GM08714 (cell line): Measurements from ENCODE around the gene CCNH.

Source experiments
- H3K4me3 ChIP-seq: fragments of 200-500 bp; sonication (Bioruptor generic); 2 replicates; pipeline ENCODE4 v1.5.1; 2014; ENCODE audit warnings: mild to moderate bottlenecking, low read length, inconsistent platforms
- ZNF274 ChIP-seq: IDR thresholded peaks from 2 replicates; pipeline ENCODE4 v1.6.1; 2012; ENCODE audit warnings: mild to moderate bottlenecking, low read depth, low read length

The CCNH gene

DNA sequence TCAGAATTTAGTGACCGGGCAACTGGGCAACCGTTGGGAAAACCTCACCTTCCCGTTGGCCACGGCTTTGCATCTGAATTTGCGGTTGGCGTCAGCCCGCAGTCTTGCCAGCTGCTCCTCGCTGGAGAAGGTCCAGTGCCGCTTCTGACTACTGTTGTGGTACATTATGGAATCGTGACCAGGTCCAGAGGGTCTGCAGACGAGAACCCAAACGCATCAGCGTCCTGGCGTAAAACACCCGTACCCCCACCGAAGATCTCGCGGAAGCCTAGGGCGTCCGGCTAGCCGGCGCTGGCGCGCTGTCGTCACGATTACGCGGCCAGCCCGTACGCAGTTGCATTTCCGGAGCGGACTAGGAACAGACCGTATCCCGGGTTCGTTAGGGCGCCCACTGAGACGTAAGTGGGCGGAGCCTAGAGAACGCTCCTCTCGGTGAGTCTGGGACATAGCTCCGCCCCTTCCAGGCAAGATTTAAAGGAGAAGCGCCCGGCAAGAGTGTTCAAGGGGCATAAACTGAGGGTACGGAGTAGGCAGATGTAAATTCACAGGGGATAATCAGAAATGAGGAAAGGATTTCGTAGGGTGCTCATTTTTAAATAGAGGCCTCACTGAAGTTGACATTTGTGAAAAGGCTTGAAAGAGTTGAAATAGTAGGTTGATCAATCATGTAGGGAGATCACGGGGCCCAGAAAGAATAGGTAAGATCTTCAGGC is at the start of gene CCNH:
TSS of gene CCNH (minus strand) at position 301 of the 713 bp plus-strand sequence. CDS start at position 165, 136 bp downstream.
- H3K4me3 ChIP-seq: peak within 1 kb of the TSS; percentile 91
- TF ChIP-seq ZNF274: no peak

DNA sequence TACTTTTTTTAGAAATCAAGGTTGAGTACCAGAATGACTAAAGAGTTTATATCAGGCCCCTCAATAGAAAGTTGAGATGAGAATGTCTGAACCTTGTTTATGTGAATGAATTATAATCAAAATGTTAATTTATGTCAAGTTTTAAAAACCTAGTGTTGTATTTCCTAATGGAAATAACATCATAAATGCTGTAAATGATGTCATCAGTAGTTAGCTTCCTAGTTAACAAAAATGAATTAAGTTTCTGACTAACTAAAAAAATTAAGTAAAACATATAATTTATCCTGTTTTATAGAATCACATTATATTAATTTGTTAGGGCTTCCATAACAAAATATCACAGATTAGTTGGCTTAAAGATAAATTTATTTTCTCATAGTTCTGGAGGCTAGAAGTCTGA is 45.0 kb upstream of the CCNH start:
- H3K4me3 ChIP-seq: no peak overlapping the region
- TF ChIP-seq ZNF274: no peak

- no peak for TF ChIP-seq ZNF274
- no peak overlapping the region for H3K4me3 ChIP-seq
These were observed 41.1 kb upstream of the CCNH start for GRCh38 chr5:87453801-87454200.

- no peak for TF ChIP-seq ZNF274
These were observed 40.1 kb upstream of the CCNH start for GRCh38 chr5:87452837-87453236.

DNA sequence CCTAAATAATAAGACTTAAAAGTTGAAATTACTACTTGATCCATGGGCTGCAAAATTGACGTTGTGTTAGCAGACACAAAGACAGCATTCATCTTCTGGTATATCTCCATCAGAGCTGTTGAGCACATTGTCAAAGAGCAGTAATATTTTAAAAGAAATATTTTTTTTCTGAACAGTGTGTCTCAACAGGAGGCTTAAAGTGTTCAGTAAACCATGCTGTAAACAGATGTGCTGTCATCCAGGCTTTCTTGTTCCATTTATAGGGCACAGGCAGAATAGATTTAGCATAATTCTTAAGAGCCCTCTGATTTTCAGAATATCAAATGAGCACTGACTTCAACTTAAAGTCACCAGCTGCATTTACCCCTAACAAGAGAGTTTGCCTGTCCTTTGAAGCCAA is 29.7 kb upstream of the CCNH start:
- H3K4me3 ChIP-seq: no peak overlapping the region
- no peak for TF ChIP-seq ZNF274

More at GRCh38 chr5:87452837-87453236, 40.1 kb upstream of the CCNH start:
- H3K4me3 ChIP-seq: no peak overlapping the region

DNA sequence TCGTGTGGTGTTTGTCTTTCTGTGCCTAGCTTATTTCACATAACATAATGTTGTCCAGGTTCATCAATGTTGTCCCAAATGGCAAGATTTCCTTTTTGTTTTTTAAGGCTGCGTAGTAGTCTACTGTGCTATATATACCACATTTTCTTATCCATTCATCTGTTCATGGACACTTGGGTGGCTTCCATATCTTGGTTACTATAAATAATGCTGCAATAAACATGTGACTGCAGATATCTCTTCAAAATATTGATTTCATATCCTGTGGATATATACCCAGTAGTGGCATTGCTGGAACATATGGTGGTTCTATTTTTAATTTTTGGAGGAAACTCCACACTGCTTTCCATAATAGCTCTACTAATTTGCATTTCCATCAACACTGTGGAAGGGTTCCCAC is 25.5 kb upstream of the CCNH start:
- no peak overlapping the region for H3K4me3 ChIP-seq
- TF ChIP-seq ZNF274: no peak

- TF ChIP-seq ZNF274: no peak
- H3K4me3 ChIP-seq: no peak overlapping the region
These were observed 25.0 kb upstream of the CCNH start for GRCh38 chr5:87437724-87438123.

DNA sequence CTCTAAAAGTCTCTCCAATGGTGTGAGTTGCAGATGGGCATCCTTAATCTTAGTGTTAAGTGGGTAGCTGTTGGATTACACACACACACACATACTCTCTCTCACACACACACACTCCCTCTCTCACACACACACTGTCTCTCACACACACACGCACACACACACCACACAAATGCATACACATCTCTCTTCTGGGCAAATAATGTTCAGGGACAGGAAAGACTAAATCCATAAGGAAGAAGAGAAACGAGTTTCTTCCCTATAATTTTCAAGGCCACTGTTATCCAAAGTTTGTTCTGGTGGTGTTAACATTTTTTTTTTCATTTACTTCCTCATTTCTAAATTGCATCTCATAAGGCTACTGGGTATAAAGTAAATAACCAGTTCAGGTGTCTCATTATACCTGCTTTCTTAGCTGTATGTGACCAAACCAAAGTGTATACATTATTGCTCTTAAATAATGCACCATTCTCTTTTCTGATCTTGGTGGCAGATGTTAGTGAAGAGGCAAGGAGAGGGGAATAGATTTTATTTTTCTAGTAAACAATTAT is 22.5 kb upstream of the CCNH start:
- no peak for TF ChIP-seq ZNF274
- H3K4me3 ChIP-seq: no peak overlapping the region

DNA sequence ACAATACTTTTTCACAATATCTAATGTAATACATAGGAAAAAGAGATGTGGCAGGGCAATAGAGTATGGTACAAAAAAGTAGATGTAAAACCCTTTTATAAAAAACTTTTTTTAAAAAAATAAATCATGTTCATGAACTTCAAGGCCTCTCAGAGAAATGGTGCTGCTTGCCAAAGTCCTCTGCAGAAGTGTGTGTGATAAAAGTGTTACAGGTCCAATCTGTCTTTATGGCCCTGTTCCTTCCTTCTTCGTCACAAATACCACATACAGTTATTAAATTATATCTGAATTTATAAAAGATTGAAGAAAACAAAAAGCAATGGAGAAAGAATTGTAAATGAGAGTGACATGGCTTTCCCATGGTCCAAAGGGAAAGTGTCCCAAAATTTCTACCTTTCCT is 21.7 kb upstream of the CCNH start:
- no peak for TF ChIP-seq ZNF274
- no peak overlapping the region for H3K4me3 ChIP-seq

DNA sequence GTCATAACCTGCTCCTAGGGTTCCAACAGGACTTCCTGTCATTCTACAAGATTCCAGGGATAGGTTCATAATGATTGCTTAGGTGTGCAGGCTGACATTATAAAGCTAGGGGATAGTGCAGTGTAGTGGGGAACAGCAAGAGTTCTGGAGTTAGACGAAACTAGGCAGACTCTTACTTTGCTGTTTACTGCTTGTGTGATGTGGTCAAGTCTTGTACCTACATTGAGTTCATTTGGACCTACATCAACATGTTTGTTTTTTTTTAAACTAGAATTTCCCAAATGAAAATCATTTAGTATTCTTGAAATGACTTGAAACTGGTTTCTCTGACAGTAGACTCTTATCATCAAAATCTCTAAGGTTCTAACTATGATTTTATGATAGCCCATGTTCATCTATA is 21.2 kb upstream of the CCNH start:
- TF ChIP-seq ZNF274: no peak

GRCh38 chr5:87432460-87432859 is 19.7 kb upstream of the CCNH start:
- no peak for TF ChIP-seq ZNF274
- H3K4me3 ChIP-seq: no peak overlapping the region

More for the DNA sequence above, 21.2 kb upstream of the CCNH start:
- H3K4me3 ChIP-seq: no peak overlapping the region

DNA sequence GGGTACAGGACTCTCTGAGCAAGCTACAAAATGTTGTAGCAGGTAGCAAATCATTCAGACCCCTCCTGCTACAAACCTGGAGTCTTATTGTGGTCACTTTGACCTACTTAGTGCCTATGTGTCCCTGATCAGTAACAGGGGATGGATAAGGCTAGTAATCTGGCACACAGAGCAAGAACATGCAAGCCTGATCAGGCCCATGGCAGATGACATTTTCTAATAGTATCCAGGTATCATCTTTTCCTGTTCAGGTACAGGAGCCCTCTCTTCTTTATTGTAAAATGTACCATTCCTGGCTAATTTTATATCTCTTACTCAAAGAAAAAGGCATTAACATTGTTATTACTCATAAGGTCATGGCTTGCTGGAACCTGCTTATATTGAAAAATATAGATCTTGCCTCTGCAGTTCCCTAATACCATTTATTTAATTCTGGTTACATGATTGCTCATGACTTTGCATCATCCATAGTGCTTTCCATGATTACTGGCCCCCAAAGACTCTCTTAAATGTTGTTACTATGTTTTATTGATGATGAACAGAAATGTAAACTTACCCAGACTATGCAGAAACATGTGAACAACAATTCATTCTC is 18.2 kb upstream of the CCNH start:
- no peak for TF ChIP-seq ZNF274
- H3K4me3 ChIP-seq: no peak overlapping the region

- no peak for TF ChIP-seq ZNF274
- H3K4me3 ChIP-seq: no peak overlapping the region
These were observed 11.0 kb upstream of the CCNH start for GRCh38 chr5:87423755-87424154.

DNA sequence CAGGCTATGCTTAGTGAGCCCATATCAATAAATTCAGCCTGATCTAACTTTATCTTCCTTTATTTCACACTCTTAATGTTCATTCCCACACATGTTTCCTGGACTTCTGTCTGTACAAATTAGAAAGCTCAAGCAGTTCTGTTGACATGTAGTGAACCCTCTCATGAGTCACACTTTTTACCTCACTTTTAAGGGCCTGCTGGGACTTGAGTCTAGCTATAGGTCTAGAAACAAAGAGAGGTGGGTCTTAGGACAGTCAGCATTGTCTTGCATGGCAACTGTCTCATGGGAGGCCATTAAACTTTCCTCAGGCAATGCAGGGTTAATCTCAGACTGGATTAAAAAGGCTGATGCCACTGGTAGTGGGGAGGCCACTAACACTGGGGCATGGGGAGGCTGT is 8.6 kb upstream of the CCNH start:
- H3K4me3 ChIP-seq: no peak overlapping the region
- TF ChIP-seq ZNF274: no peak

DNA sequence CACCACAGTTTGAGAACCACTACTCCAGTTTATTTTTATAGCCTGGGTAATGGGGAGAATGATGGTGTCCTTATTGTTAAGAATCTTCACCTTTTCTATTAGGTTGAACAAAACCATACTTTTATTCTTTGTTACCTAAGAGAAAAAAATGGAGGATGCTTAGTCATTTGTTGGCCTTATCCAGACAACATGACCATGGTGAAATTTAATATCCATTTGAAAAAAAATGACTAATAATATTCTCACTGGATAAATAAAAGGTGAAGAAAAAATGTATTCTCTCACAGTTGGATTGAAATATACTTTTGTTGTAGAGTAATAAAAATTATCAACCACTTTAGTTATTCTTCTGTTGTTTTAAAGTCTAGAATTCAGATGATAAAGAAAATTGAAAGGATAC is 5.8 kb upstream of the CCNH start:
- TF ChIP-seq ZNF274: no peak
- no peak overlapping the region for H3K4me3 ChIP-seq

- H3K4me3 ChIP-seq: peak overlapping the region; percentile 52
- TF ChIP-seq ZNF274: no peak
These were observed 564 bp upstream of the CCNH start for GRCh38 chr5:87413343-87413645.
